GM18873 (cell line): ENCODE results near the gene DOP1B.
"Not testable (repeated sequence)": the region's sequence is repeated elsewhere in the genome, so short reads cannot be mapped to it uniquely, and the experiment has no call there.

ENCODE experiments used
- ATAC-seq: cut with Tn5 transposase; IDR thresholded peaks from one replicate; pipeline ENCODE4 v1.9.1; 2021; ENCODE audit warnings: mild to moderate bottlenecking, moderate library complexity, moderate number of reproducible peaks; ENCODE audit not compliant: unreplicated experiment, low FRiP score

Gene DOP1B

DNA sequence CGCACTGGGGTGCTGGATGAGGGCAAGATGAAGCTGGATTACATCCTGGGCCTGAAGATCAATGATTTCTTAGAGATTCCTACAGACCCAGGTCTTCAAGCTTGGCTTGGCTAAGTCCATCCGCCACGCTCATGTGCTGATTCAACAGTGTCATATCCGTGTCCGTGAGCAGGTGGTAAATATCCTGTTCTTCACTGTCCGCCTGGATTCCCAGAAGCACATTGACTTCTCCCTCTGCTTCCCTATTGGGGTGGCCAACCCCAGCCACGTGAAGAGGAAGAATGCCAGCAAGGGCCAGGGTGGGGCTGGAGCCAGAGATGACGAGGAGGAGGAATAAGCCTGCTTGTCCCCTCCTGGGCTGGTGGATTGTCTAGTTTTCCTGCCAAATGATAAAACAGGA lies 23.9 kb upstream of the DOP1B start:
- no peak for ATAC-seq

DNA sequence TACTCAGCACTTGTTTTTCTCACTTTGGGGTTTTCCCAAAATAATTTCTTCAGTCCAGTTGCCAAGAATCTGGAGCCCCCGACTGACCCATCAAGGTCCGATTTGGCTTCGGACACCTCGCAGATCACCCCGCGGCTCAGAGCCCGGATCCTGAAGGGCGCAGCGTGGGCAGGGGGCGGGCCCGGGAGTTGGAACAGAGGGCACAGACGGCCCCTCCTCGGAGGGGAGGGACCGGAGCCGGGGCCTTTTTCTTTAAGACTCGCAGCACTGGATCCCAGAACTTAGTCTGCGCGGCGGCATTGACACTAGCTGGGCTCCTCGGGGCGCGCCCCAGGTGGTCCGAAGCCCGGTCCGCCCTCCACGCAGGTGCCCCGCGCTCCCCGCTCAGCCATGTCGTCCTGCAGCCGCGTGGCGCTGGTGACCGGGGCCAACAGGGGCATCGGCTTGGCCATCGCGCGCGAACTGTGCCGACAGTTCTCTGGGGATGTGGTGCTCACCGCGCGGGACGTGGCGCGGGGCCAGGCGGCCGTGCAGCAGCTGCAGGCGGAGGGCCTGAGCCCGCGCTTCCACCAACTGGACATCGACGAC lies 21.7 kb upstream of the DOP1B start, which contains the start of gene CBR3:
CBR3 (plus strand) TSS at position 277 of the 588 bp plus-strand sequence; CDS start at position 391, 114 bp downstream.
- no peak for ATAC-seq

DNA sequence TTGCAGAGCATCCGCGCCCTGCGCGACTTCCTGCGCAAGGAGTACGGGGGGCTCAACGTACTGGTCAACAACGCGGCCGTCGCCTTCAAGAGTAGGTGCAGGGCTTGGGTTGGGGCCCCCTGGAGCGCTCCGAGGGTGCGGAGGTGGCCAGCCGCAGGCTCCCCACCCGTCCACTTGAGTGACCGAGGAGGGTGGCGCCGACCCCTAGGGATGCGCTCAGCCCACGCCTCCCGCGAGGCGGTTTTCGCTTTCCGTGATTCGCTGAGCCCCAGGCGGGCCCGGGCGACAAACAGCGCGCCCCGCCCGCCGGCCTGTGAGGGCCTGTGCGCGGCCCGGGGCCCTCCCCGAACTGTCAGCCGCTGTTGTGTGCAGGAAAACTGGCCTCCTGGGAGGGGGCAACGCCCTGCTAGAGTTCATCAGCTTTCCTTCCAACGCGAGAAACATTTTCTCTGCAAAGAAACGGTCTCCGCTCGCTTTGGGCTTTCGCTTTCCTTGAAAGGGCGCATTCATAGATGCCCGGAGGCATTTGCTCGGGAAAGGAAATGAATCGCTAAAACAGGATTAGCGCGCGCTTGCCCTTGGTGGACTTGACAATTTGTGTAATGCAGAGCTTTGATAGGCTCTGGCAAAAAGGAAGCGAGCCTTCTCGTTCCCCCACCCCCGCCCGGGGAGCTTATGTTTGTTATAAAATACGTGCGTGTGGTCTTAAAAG lies 21.1 kb upstream of the DOP1B start:
- ATAC-seq = no peak

DNA sequence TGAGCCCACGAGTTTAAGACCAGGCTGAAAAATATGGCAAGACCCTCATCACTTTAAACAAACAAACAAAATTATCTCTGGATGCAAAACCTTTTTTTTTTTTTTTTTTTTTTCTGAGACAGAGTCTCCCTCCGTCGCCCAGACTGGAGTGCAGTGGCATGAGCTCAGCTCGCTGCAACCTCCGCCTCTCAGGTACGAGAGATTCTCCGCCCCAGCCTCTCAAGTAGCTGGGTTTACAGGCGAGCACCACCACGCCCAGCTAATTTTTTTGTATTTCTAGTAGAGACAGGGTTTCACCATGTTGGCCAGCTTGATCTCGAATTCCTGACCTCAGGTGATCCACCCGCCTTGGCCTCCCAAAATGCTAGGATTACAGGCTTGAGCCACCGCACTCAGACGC lies 16.8 kb upstream of the DOP1B start:
- ATAC-seq = not testable (repeated sequence)

DNA sequence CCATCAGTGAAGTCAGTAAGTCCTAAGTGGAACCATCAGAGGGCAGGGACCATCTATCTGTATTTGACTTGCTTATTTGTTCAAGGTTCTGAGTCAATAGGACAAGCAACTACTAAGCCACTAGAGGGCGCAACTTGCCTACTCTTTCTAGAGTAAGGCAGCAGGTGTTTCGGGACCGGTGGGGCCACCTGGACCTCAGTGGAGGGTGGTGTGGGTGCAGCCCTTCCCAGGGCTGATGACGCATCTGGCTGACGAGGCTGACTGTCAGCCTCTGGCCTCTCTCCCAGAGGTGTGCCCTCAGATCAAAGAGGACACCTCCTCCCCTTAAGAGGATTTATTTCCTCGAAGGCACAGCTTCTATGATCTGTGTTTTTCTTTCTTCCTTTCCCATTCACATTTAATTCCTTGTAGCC lies 15.1 kb upstream of the DOP1B start:
- peak; percentile 74 for ATAC-seq

DNA sequence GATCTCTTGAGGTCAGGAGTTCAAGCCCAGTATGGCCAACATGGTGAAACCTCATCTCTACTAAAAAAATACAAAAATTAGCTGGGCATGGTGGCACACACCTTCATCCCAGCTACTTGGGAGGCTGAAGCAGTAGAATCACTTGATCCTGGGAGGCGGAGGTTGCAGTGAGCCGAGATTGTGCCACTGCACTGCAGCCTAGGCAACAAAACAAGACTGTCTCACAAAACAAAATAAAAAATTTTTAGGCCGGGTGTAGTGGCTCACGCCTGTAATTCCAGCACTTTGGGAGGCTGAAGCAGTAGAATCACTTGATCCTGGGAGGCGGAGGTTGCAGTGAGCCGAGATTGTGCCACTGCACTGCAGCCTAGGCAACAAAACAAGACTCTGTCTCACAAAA lies 12.4 kb upstream of the DOP1B start:
- ATAC-seq = not testable (repeated sequence)

DNA sequence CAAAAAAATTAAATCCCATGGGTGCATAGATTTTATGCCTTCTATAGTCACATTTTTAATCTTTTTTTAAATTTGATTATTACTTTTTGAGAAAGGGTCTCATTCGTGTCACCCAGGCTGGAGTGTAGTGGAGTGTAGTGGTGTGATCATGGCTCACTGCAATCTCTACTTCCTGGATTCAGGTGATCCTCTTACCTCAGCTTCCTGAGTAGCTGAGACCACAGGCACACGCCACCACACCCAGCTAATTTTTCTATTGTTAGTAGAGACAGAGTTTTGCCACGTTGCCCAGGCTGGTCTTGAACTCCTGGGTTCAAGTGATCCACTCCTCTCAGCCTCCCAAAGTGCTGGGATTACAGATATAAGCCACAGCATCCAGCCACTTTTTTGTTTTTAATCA lies 11.4 kb upstream of the DOP1B start:
- no peak for ATAC-seq

DNA sequence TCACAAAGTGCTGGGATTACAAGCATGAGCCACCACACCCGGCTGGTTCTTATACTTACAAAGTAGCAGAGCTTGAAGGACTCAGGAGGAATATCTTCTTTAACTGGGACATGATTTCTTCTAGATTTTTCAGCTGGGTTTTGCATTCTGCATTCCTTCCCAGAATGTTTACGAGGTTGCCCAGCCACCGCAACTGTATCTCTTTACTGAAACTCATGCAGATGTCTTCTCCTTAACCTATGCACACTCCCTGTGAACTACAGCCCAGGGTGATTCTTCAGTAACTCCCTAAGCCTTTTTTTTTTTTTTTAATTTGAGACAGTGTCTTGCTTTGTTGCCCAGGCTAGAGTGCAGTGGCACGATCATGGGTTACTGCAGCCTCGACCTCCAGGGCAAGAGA lies 8.7 kb upstream of the DOP1B start:
- ATAC-seq = no peak

DNA sequence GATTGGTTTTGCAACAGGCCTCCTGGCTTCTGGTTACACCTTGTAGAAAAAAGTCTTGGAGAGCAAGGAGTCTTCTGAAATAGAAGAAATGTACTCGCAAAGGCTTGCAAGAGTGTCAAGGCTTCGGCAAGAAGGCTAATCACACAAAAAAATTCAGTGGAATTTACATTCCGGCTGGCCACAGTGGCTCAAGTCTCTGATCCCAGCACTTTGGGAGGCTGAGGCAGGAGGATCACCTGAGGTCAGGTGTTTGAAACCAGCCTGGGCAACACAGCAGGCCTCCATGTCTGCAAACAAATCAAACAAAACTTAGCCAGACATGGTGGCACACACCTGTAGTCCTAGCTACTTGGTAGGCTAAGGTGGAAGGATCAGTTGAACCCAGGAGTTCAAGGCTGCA lies 7.7 kb upstream of the DOP1B start:
- ATAC-seq = no peak

DNA sequence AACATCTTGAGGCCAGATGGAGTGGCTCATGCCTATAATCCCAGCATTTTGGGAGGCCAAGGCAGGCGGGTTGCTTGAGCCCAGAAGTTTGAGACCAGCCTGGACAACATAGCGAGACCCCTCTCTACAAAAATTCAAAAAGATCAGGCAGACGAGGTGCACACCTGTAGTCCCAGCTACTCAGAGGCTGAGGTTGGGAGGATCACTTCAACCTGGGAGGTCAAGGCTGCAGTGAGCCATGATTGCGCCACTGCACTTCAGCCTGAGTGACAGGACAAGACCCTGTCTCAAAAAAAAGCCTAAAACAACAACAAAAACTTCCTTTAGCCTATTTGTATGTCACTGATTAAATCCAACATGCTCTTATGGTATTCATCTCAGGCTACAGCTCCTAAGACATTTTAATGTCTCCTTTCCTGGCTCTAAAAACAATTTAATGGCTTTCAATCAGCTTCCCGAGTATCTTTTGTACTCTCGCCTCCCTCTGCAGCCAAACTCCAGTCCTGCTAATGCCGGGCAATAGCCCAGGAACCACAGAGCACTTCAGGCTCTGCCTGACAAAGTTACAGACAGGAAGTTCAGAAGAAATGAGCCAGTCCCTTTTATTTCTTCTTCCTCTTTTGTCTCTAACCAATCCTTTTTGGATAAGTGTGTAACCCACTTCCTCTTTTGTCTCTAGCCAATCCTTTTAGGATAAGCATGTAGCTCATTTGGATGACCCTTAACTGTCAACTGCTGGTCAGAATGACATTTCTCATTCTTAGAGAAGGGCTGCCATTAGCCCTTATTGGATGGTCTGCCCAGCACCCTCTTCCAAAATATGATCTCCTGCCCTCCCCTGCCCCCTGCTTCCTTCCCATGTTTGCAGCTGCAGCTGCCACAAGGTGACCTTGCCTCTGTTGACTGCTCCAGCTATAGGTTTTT lies 6.6 kb upstream of the DOP1B start:
- no peak for ATAC-seq

DNA sequence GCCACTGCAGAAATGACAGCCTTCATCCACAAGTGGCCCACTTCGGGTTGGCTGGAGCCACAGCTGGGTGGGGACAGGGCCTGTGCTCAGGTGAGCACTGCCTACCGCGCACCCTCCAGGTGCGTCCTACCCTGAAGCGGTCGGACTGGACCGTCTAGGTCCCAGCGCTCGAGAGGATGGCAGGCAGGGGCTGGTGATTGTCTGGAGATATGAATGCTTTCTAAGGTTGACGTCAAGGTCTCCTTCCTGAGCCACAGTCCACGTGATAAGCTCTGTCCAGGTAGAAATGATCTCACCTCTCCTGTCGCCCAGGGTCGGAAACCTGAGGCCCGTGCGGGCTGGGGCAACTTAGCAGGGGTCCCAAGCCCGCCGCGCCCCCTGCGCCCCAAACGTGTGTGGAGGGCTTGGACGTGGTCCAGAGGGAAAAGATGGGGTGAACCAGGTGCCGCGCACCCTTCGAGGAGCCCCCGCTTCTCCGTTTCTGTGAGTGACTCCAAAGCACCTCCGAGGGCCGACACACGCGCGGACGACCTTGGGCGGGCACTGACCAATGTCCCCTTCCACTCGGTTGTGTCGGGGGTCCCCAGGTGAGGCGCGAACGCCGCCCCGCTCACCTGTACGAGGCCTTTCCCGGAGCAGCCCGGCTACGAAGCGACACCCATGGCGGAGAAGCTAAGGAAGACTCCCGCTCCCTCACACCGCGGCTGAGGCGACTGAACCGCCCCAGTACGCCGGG lies 853 bp upstream of the DOP1B start:
- ATAC-seq = no peak

DNA sequence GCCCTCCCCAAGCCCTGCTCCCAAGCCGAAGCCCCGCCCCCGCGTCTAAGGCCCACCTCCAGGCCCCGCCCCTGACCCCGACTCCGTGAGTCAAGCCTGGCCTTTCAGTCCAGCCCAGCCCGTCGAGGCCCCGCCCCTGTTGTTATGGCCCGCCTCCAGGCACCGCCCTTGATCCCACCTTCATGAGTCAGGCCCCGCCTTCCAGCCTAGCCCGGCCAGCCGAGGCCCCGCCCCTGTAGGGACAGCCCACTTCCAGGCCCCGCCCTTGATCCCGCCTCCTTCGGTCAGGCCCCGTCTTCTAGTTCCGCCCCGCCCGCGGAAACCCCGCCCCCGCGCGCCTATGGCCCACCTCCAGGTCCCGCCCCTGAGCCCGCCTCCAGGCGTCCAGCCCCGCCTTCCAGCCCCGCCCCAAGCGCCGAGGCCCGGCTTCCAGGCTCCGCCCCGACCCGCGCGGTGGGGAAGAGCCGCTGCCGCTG lies 247 bp upstream of the DOP1B start:
- ATAC-seq = peak; percentile 83

DNA sequence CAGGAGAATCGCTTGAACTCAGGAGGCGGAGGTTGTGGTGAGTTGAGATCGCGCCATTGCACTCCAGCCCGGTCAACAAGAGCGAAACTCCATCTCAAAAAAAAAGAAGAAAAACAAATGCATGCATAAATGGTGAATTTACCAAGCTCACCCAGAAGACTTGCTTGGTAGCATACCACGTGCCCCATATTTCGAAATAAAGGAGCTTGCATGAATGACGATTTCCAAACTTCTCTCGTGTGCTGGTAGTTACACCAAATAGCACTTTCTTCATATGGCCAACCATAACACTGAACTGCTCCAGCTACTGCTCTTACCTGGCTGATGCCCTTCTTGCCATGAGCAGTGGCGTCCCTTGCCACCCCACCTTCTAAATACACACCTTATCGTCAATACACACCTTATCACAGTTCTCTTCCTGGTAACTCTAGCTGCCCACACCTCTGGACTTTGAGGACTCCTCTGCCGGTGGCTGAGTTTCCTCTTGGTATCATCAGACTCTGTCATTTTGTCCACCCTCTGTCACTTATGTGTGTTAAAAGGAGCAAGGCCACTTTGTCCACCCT lies 2.8 kb downstream of the DOP1B start:
- no peak for ATAC-seq

DNA sequence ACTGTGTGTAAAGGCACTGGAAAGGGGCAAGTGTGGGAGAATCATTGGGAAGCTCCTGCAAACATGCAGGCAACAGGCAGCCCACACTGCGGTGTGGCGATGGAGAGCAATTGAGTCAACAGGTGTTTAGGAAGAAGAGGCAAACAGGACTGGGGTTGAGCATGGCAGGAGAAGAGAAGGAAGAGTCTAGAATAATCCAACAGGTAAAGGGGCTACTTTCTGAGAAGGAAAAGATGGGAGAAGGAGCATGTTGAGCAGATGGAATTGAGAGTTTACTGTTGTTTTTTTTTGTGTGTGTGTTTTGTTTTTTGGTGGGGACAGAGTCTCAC lies 4.2 kb downstream of the DOP1B start:
- no peak for ATAC-seq

DNA sequence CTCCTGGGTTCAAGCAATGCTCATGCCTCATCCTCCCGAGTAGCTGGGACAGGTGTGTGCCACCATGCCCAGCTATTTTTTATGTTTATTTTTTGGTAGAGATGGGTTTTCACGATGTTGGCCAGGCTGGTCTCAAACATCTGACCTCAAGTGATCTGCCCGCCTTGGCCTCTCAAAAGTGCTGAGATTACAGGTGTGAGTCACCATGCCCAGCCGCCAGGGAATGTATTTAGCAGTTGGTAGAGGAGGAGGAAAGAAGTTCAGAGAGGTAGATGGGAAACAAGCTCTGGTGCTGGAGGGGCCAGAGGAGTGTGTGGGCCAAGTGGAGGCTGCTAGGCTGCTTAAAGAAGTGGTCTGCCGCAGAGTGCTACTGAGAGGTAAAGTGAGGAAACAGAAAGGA lies 6.0 kb downstream of the DOP1B start:
- no peak for ATAC-seq

DNA sequence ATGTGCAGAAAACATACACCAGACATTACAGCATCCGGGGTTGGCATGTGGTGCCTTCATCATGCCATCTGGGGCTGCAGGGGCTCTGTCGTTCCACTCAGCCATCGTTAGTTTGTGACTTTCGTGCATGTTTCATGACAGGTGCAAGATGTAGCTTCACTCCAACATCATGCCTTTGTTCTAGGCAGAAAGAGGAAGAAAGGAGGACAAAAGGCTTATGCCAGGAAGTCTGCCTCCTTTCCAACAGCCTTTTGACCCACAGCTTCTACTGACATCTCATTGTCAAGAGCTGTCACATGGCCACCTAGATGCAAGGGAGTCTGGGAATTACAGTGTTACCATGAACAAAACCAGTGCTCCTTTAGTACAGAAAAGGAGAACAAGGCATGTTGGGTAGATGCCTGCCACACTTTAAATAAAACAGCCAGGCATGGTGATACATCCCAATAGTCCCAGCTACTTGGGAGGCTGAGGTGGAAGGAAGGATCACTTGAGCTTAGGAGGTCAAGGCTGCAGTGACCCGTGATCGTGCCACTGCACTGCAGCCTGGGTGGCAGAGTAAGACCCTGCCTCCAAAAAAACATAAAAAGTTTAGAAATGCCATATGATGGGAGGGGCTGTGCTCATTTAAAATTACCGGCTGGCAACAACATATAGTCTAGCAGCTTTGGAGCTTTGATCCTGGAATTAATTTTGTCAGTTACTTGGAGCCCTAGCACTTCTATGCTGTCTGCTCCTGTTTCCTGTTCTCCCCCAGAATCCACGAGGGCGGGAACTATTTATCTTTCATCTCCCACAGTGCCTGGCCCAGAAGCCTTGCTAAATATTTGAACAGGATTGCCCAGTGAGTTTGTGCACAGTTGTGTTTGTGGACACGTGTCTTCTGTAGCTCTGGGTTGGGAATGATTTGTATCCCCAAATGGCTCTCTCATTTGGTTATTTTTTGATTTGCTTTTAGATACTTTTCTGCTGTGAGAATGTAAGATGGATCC lies 7.4 kb downstream of the DOP1B start:
- ATAC-seq = no peak

DNA sequence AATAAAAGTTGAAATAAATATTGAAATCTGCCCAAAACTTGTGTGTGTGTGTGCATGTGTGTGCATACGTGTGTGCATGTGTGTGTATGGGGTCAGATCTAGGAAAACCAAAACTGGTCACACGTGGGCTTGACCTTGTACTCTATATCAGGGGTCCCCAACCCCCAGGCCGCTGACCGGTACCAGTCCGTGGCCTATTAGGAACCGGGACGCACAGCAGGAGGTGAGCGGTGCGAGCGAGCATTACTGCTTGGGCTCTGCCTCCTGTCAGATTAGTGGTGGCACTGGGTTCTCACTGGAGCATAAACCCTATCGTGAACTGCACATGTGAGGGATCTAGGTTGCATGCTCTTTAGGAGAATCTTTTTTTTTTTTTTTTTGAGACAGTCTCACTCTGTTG lies 8.7 kb downstream of the DOP1B start:
- ATAC-seq = no peak

DNA sequence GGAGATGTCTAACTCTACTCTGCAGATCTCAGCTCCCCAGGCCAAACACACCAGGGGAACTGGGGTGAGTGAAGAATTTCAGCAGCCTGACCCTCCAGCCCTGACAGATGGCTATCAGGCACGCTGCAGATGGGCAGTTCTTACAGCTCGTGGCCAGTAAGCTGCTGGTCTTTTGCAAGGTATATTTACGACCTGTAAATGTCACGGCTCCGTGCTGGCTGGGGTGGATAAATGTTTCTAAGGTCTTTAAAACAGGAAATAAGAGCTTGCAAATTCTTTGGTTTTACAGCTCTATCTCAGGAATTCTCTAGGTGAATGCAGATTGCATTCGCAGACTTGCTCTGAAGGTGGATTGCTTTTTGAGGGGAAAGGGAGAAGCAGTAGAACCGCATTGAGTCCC lies 10.1 kb downstream of the DOP1B start:
- no peak for ATAC-seq

DNA sequence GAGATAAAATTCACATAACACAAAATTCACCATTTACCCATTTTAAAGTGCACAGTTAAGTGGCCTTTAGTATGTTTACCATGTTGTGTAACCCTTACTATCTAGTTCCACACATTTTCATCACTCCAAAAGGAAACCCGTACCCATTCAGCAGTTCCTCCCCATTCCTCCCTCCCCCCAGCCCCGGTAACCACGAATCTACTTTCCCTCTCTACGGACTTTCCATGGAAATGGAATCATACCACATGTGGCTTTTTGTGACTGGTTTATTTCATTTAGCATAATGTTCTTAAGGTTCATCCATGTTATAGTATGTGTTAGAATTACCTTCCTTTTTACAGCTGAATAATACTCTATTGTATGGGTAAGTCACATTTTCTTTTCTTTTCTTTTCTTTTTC lies 10.9 kb downstream of the DOP1B start:
- no peak for ATAC-seq
